Panc1 (cell line): Measurements from ENCODE around the gene PLPPR4. TPM values are rescaled to one million over a fixed set of nuclear protein-coding genes. Genes with fewer than 3 reads are reported as not detected.

Source experiments
- ATAC-seq: fragments of 200-7000 bp; cut with Tn5 transposase; 2 replicates; pipeline ENCODE4 v1.9.1; 2020; ENCODE audit warnings: mild to moderate bottlenecking, moderate library complexity
- BruUV-seq: library from RNA; stranded (reverse); fragments of 400-500 nt; replicated peaks from 2 replicates; lab custom pipeline; 2021; lab: Mats Ljungman, UMichigan
- CTCF ChIA-PET: fragments of 300-600 bp; sonication (Branson Sonifier 250); formaldehyde crosslinking; loops from one replicate; lab custom pipeline; 2022; ENCODE audit warnings: antibody characterized with exemption; lab: Charles Lee
- POLR2A ChIA-PET: fragments of 300-600 bp; sonication (Branson Sonifier 250); formaldehyde crosslinking; loops from one replicate; lab custom pipeline; 2022; ENCODE audit warnings: antibody characterized with exemption; lab: Charles Lee
- DNase-seq: peaks from one replicate; pipeline ENCODE4 v3.0.0-alpha.2; 2010; ENCODE audit warnings: low read depth, low spot score
- H3K27ac ChIP-seq: 2 replicates; pipeline ENCODE4 v1.5.1; 2011; ENCODE audit warnings: mild to moderate bottlenecking, low read length, inconsistent platforms
- H3K27me3 ChIP-seq: fragments of 200-500 bp; sonication (Bioruptor generic); 2 replicates; pipeline ENCODE4 v1.6.0; 2014; ENCODE audit warnings: low read length, inconsistent platforms; ENCODE audit not compliant: control insufficient read depth, insufficient read depth
- H3K36me3 ChIP-seq: fragments of 200-500 bp; sonication (Bioruptor generic); 2 replicates; pipeline ENCODE4 v1.5.1; 2014; ENCODE audit warnings: inconsistent platforms, mild to moderate bottlenecking, low read length, moderate library complexity; ENCODE audit not compliant: control insufficient read depth, insufficient read depth
- H3K4me1 ChIP-seq: 2 replicates; pipeline ENCODE4 v1.5.1; 2011; ENCODE audit warnings: inconsistent platforms, mild to moderate bottlenecking, low read length, moderate library complexity; ENCODE audit not compliant: control insufficient read depth, insufficient read depth
- H3K4me3 ChIP-seq, 2 experiments: 2 replicates each; pipeline ENCODE4 v1.5.1; 2011 to 2012; ENCODE audit warnings: low read depth in 2 of 2, low read length in 2 of 2, mild to moderate bottlenecking in 2 of 2, inconsistent platforms in 1 of 2, moderate library complexity in 1 of 2
- H3K9me3 ChIP-seq: fragments of 200-500 bp; sonication (Bioruptor generic); 2 replicates; pipeline ENCODE4 v1.5.1; 2014; ENCODE audit warnings: low read depth, mild to moderate bottlenecking, inconsistent platforms, low read length, moderate library complexity; ENCODE audit not compliant: control insufficient read depth, insufficient read depth
- POLR2AphosphoS5 ChIP-seq: IDR thresholded peaks from 2 replicates; pipeline ENCODE4 v1.6.1; 2012; ENCODE audit warnings: mild to moderate bottlenecking, low read depth, low read length, moderate library complexity
- REST ChIP-seq, 2 experiments: IDR thresholded peaks; 2 replicates each; pipeline ENCODE4 v1.6.1; 2011 to 2012; ENCODE audit warnings: low read depth in 2 of 2, control low read depth in 1 of 2, low read length in 1 of 2, mild to moderate bottlenecking in 1 of 2, moderate library complexity in 1 of 2; ENCODE audit not compliant: insufficient read depth in 1 of 2
- SIN3A ChIP-seq: IDR thresholded peaks from 2 replicates; pipeline ENCODE4 v1.6.1; 2012; ENCODE audit warnings: low read depth, mild to moderate bottlenecking, low read length, moderate library complexity, borderline replicate concordance; ENCODE audit not compliant: insufficient read depth
- TCF7L2 ChIP-seq: IDR thresholded peaks from 2 replicates; pipeline ENCODE4 v1.6.1; 2011; ENCODE audit warnings: mild to moderate bottlenecking, low read depth, low read length, inconsistent platforms
- in situ Hi-C: cut with HindIII; loops from 2 replicates; pipeline ENCODE4 v1.10.0; 2016; ENCODE audit warnings: low sequenced_read_pairs, low pct_unique_long_range_greater_than_20kb
- intact Hi-C: fragments of 100-400 bp; cut with micrococcal nuclease; formaldehyde crosslinking; loops from one replicate; pipeline ENCODE4 v1.10.0; 2022; ENCODE audit not compliant: unreplicated experiment
- total RNA-seq: library from RNA; stranded (reverse); gene quantifications from one replicate; pipeline ENCODE4 v1.2.1, GENCODE V29; 2021; ENCODE audit not compliant: unreplicated experiment
- TF ChIP-seq, protein P1 (sequence below): fragments of 450-650 bp; IDR thresholded peaks from 2 replicates; pipeline ENCODE4 v1.5.1; 2017; ENCODE audit warnings: mild to moderate bottlenecking

Gene PLPPR4
- total RNA-seq, 1 experiment from 2014 or later = not detected

DNA sequence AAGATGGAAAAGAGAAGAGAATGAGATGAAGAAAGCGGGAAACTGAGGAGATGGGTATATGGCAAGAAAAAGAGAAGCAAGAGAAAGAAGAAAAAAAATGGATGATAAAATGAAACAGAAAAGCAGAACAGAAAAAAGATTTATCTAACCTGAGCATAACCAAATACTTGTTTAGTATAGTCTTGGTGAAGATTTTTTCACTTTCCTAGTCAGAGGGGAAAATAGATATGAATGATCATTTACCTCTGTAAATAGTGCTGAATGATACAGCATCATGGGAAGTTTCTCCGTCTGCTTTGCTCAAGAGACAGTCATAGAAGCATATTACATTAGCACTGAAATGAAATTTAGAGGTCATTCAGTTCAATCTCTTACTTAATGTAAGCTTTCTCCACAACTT, 36.1 kb upstream of the PLPPR4 start:
- POLR2A ChIA-PET = no interaction called here
- CTCF ChIA-PET = no interaction called here
- intact Hi-C loops = no loop called here

DNA sequence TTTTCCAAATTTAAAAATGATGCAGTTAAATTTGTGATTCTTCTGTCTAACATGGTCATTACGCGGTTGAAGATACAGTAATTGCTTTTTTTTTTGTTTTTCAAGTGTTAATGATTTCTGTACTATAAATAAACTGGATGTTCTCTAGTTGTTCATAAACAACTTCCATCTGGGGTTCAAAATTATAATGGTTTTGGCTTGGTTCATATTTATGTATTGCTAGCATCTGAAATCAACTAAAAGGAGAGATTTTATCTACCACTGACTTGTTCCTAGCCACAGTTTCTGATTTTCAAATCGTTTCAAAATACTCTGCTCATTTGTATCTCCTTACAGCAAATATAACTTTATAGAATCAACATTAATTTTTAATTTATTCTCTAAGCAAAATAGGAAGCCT, 35.2 kb upstream of the PLPPR4 start:
- H3K36me3 ChIP-seq = no peaks in the 10 kb centered on the region
- POLR2A ChIA-PET = no interaction called here
- in situ Hi-C loops = no loop called here
- CTCF ChIA-PET = no interaction called here
- TF ChIP-seq, protein P1, sequence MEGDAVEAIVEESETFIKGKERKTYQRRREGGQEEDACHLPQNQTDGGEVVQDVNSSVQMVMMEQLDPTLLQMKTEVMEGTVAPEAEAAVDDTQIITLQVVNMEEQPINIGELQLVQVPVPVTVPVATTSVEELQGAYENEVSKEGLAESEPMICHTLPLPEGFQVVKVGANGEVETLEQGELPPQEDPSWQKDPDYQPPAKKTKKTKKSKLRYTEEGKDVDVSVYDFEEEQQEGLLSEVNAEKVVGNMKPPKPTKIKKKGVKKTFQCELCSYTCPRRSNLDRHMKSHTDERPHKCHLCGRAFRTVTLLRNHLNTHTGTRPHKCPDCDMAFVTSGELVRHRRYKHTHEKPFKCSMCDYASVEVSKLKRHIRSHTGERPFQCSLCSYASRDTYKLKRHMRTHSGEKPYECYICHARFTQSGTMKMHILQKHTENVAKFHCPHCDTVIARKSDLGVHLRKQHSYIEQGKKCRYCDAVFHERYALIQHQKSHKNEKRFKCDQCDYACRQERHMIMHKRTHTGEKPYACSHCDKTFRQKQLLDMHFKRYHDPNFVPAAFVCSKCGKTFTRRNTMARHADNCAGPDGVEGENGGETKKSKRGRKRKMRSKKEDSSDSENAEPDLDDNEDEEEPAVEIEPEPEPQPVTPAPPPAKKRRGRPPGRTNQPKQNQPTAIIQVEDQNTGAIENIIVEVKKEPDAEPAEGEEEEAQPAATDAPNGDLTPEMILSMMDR = no peak
- TF ChIP-seq TCF7L2 (no peak), REST (IDR thresholded peaks at IDR 0.05; ENCODE audit: insufficient read depth in 1 of 2, low read depth in 2 of 2, low read length in 1 of 2) (no peak), SIN3A (no peak), POLR2AphosphoS5 (no peak)
- no peak for DNase-seq
- no peaks in the 10 kb centered on the region for H3K4me1 ChIP-seq
- H3K9me3 ChIP-seq = no peaks in the 10 kb centered on the region
- no peak overlapping the region for H3K4me3 ChIP-seq
- intact Hi-C loops = no loop called here
- ATAC-seq = no peak
- no peaks in the 10 kb centered on the region for H3K27me3 ChIP-seq
- H3K27ac ChIP-seq = no peak overlapping the region
- no TSS peak for BruUV-seq

More for the DNA sequence above, 36.1 kb upstream of the PLPPR4 start:
- TF ChIP-seq POLR2AphosphoS5 = no peak
- no peak for TF ChIP-seq TCF7L2
- no peak for TF ChIP-seq SIN3A
- no peak for TF ChIP-seq REST (IDR thresholded peaks at IDR 0.05; ENCODE audit: insufficient read depth in 1 of 2, low read depth in 2 of 2, low read length in 1 of 2)
- TF ChIP-seq, protein P1 = no peak
- DNase-seq (no peak), ATAC-seq (no peak)
- H3K27ac ChIP-seq = no peak overlapping the region
- H3K4me3 ChIP-seq = no peak overlapping the region
- BruUV-seq = no TSS peak
- H3K9me3 ChIP-seq = no peaks in the 10 kb centered on the region
- no peaks in the 10 kb centered on the region for H3K27me3 ChIP-seq
- no peaks in the 10 kb centered on the region for H3K4me1 ChIP-seq
- in situ Hi-C loops = no loop called here
- H3K36me3 ChIP-seq = no peaks in the 10 kb centered on the region
